ENCODE data around the gene GPATCH8. TPM values are rescaled to one million over a fixed set of nuclear protein-coding genes. Genes with fewer than 3 reads are reported as not detected.
A peak's percentile ranks its signal among the peaks of the same experiment; 100 is the strongest.

GPATCH8 gene
- polyA plus RNA-seq (11.4 to 15.1 TPM (median 13.4 TPM) in 3 replicates), polyA minus RNA-seq (17.8 to 27.3 TPM (median 19.9 TPM) in 3 replicates)
- polyA plus RNA-seq (2011; ENCODE audit: low read depth): 37.0 TPM
- polyA plus RNA-seq (2011; cell fraction: cytosol; rRNA removed): 9.6 and 12.4 TPM in 2 replicates
- polyA plus RNA-seq (2011; cell fraction: nucleus; rRNA removed): 31.2 and 31.7 TPM in 2 replicates
- polyA plus RNA-seq (2012; ENCODE audit: low replicate concordance): 13.4 and 13.8 TPM in 2 replicates
- polyA minus RNA-seq (2011; cell fraction: cytosol; rRNA and poly(A)+ RNA removed): 8.4 TPM
- 26.6 and 47.6 TPM in 2 replicates for polyA minus RNA-seq (2011; cell fraction: nucleus; rRNA and poly(A)+ RNA removed)

DNA sequence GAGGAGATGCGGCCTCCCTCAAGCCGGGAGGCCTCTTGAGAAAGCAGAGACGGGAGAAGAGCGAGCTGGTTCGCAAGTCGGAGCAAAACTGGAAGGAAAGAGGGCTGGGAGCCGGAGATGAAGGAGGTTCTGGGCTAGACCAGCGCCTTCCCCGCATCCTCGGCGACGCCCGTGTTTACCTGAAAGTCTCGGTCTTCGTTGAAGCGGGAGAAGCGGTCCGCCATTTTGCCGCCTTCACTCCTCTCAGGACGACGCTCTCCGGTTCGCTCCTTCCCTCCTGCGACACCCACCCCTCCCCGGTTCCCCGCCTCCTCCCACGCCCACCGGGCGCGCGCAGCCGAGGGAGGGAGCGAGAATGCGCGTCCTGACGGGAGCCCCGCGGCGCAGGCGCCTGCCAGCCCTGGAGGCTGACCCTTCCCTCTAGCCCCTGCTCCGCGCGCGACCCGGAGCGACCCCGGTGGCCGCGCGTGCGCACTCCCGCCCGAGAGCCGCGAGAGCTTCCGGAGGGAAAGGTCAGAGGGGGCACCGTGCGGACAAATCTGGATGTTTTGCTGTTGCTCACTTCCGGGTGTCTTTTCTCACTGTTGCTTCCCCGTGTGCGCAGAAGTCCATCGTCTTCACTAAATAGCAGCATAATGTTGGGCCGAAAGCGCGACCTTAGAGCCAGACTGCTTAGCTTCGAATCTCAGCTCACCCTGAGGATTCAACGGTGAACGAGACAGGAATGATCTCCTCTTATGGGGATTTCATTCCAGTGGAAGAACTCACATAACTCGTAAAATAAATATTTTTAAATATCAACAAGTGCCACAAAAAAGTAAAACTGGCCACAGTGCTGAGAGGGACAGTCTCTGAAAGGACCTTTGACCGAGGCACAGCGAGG is at the start of gene GPATCH8:
GPATCH8 (minus strand) TSS at position 260 of the 883 bp plus-strand sequence; CDS start at position 224, 36 bp downstream.
- peaks cover 20% of the 10 kb centered on the region for H3K4me1 ChIP-seq (ENCODE audit: control insufficient read depth, extremely low read depth, insufficient read depth, low read length)
- DNase-seq (ENCODE audit: low read depth, low spot score): peak; percentile 73
- H3K9me3 ChIP-seq (ENCODE audit: control insufficient read depth, low read depth, low read length): no peaks in the 10 kb centered on the region
- dilution Hi-C loops (cut with MboI; ENCODE audit: extremely low pct_ligation_motif_present, low sequenced_read_pairs): no loop called here
- H3K27me3 ChIP-seq (ENCODE audit: control insufficient read depth, extremely low read depth, insufficient read depth, low read length): no peaks in the 10 kb centered on the region
- H2AFZ ChIP-seq (ENCODE audit: control insufficient read depth, low read length): peak within 1 kb of the TSS; percentile 98
- no peak for FAIRE-seq
- peak within 1 kb of the TSS; percentile 93 for H3K27ac ChIP-seq (ENCODE audit: control insufficient read depth, insufficient read depth, low read length)
- no peaks in the 10 kb centered on the region for H3K9me1 ChIP-seq (ENCODE audit: control insufficient read depth, extremely low read depth, insufficient read depth, low read length)
- H3K4me3 ChIP-seq (ENCODE audit: control insufficient read depth in 2 of 3, extremely low read depth in 1 of 3, insufficient read depth in 2 of 3, low read depth in 1 of 3, low read length in 3 of 3): peak within 1 kb of the TSS; percentile 76 to 93 (median 88)
- no peaks in the 10 kb centered on the region for H3K36me3 ChIP-seq (ENCODE audit: control insufficient read depth in 2 of 2, extremely low read depth in 1 of 2, insufficient read depth in 2 of 2, low read length in 2 of 2)
- peaks cover 46% of the 10 kb centered on the region for H3K79me2 ChIP-seq (ENCODE audit: control insufficient read depth, insufficient read depth, low read length)
- H4K20me1 ChIP-seq (ENCODE audit: control insufficient read depth, extremely low read depth, insufficient read depth, low read length): peaks cover 4% of the 10 kb centered on the region
- peak within 1 kb of the TSS; percentile 98 for H3K9ac ChIP-seq (ENCODE audit: control insufficient read depth, extremely low read depth, insufficient read depth, low read length)
- no peak for TF ChIP-seq EZH2 (IDR thresholded peaks at IDR 0.05; ENCODE audit: low read length)
- peak within 1 kb of the TSS; percentile 90 for H3K4me2 ChIP-seq (ENCODE audit: control insufficient read depth, extremely low read depth, insufficient read depth, low read depth, low read length)

DNA sequence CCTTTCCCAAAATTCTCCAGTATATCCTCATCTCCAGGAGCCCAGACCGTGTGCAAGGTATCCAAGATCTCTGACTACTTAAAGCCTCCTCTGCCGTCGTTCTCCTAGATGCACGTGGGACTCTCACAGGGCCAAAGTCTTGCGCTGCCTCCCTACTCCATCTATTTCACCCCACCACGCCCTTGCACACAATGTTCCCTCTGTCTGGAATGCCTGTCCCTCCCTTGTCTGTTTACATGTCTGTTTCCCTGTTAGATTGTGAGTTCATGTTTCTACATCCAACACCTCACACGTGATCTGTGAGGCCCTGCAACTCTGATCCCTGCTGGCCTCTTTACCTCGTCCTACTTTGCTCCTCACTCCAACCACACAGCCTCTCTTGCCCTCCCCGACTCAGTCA is 49.2 kb upstream of the GPATCH8 start:
- Histone ChIP-seq H3K4me1 (ENCODE audit: control insufficient read depth, extremely low read depth, insufficient read depth, low read length) (peaks cover 13% of the 10 kb centered on the region), H3K79me2 (ENCODE audit: control insufficient read depth, insufficient read depth, low read length) (no peaks in the 10 kb centered on the region), H4K20me1 (ENCODE audit: control insufficient read depth, extremely low read depth, insufficient read depth, low read length) (no peaks in the 10 kb centered on the region), H3K27me3 (ENCODE audit: control insufficient read depth, extremely low read depth, insufficient read depth, low read length) (no peaks in the 10 kb centered on the region), H3K9ac (ENCODE audit: control insufficient read depth, extremely low read depth, insufficient read depth, low read length) (no peak overlapping the region), H3K4me3 (ENCODE audit: control insufficient read depth in 2 of 3, extremely low read depth in 1 of 3, insufficient read depth in 2 of 3, low read depth in 1 of 3, low read length in 3 of 3) (no peak overlapping the region), H3K9me1 (ENCODE audit: control insufficient read depth, extremely low read depth, insufficient read depth, low read length) (no peaks in the 10 kb centered on the region), H3K36me3 (ENCODE audit: control insufficient read depth in 2 of 2, extremely low read depth in 1 of 2, insufficient read depth in 2 of 2, low read length in 2 of 2) (no peaks in the 10 kb centered on the region), H3K9me3 (ENCODE audit: control insufficient read depth, low read depth, low read length) (no peaks in the 10 kb centered on the region), H3K4me2 (ENCODE audit: control insufficient read depth, extremely low read depth, insufficient read depth, low read depth, low read length) (no peak overlapping the region), H3K27ac (ENCODE audit: control insufficient read depth, insufficient read depth, low read length) (no peak overlapping the region), H2AFZ (ENCODE audit: control insufficient read depth, low read length) (peak overlapping the region; percentile 34)
- dilution Hi-C loops (cut with MboI; ENCODE audit: extremely low pct_ligation_motif_present, low sequenced_read_pairs): no loop called here
- TF ChIP-seq EZH2 (IDR thresholded peaks at IDR 0.05; ENCODE audit: low read length): no peak
- TF ChIP-seq, protein P1, sequence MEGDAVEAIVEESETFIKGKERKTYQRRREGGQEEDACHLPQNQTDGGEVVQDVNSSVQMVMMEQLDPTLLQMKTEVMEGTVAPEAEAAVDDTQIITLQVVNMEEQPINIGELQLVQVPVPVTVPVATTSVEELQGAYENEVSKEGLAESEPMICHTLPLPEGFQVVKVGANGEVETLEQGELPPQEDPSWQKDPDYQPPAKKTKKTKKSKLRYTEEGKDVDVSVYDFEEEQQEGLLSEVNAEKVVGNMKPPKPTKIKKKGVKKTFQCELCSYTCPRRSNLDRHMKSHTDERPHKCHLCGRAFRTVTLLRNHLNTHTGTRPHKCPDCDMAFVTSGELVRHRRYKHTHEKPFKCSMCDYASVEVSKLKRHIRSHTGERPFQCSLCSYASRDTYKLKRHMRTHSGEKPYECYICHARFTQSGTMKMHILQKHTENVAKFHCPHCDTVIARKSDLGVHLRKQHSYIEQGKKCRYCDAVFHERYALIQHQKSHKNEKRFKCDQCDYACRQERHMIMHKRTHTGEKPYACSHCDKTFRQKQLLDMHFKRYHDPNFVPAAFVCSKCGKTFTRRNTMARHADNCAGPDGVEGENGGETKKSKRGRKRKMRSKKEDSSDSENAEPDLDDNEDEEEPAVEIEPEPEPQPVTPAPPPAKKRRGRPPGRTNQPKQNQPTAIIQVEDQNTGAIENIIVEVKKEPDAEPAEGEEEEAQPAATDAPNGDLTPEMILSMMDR (optimal IDR thresholded peaks at IDR 0.05 in 1 of 3, IDR thresholded peaks at IDR 0.05 in 1 of 3, conservative IDR thresholded peaks at IDR 0.05 in 1 of 3; ENCODE audit: extremely low read depth in 1 of 3, insufficient read depth in 2 of 3, low read length in 3 of 3): no peak
- peak; percentile 9 for FAIRE-seq
- DNase-seq (ENCODE audit: low read depth, low spot score): no peak

All from keratinocyte (primary cell).